Measurements from ENCODE around the gene MTRR. TPM values are rescaled to one million over a fixed set of nuclear protein-coding genes. Genes with fewer than 3 reads are reported as not detected.

MTRR gene
- total and polyA plus RNA-seq, 9 of the 15 experiments (the other 6 are each of a cell fraction or from before 2014, with no cell fraction given): 39.3 to 84.6 (median 66.2) TPM

DNA sequence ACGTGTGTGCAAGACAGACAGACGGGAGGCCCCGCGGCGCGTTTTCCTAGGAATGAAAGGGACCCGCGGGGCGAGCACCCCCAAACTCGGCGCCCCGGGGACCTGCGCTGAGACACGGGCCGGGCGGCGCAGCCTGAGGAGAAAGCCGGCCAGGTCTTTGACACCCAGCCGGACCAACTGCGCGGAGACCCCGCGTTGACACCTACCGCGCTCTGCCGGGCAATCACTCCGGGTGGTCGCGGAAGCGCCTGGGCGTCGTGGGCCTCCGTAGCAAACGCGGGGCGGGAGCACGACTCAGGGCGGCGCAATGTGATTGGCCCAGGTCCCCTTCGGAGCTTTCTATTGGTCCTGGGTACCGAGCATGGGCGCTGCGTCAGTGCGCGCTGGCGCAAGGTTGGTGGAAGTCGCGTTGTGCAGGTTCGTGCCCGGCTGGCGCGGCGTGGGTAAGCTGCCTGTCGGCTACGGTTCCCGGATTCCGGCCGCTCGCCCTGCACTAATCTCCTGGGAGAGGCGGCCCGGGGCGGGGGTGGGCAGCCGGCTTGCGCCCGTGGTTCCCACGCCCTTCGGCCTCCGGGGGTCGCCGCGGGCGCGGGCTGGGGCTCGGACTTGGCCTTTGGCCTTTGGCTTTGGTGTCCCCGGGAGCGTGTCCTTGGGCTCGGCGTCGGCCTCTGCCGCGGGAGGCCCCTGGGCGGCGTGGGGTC lies at the start of gene MTRR, which contains the start of gene FASTKD3 (continued):
- peak; percentile 81 for TF ChIP-seq HNRNPLL (IDR thresholded peaks at IDR 0.05; ENCODE audit: low read depth, low read length, poor library complexity, severe bottlenecking)
- no peak for TF ChIP-seq BRCA1 (IDR thresholded peaks at IDR 0.05)
- TF ChIP-seq BRCA1 (CRISPR knock-in tag; IDR thresholded peaks at IDR 0.05): no peak
- no peak for TF ChIP-seq MYNN (IDR thresholded peaks at IDR 0.05)
- TF ChIP-seq MYNN (CRISPR knock-in tag; IDR thresholded peaks at IDR 0.05): 0 out of 2 replicates have a peak, but pooled peaks have one; percentile 41
- TF ChIP-seq, protein P1, sequence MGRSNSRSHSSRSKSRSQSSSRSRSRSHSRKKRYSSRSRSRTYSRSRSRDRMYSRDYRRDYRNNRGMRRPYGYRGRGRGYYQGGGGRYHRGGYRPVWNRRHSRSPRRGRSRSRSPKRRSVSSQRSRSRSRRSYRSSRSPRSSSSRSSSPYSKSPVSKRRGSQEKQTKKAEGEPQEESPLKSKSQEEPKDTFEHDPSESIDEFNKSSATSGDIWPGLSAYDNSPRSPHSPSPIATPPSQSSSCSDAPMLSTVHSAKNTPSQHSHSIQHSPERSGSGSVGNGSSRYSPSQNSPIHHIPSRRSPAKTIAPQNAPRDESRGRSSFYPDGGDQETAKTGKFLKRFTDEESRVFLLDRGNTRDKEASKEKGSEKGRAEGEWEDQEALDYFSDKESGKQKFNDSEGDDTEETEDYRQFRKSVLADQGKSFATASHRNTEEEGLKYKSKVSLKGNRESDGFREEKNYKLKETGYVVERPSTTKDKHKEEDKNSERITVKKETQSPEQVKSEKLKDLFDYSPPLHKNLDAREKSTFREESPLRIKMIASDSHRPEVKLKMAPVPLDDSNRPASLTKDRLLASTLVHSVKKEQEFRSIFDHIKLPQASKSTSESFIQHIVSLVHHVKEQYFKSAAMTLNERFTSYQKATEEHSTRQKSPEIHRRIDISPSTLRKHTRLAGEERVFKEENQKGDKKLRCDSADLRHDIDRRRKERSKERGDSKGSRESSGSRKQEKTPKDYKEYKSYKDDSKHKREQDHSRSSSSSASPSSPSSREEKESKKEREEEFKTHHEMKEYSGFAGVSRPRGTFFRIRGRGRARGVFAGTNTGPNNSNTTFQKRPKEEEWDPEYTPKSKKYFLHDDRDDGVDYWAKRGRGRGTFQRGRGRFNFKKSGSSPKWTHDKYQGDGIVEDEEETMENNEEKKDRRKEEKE (IDR thresholded peaks at IDR 0.05; ENCODE audit: borderline replicate concordance in 1 of 2, control insufficient read depth in 1 of 2, low read depth in 2 of 2, low read length in 1 of 2): no peak
- TF ChIP-seq, protein P2, sequence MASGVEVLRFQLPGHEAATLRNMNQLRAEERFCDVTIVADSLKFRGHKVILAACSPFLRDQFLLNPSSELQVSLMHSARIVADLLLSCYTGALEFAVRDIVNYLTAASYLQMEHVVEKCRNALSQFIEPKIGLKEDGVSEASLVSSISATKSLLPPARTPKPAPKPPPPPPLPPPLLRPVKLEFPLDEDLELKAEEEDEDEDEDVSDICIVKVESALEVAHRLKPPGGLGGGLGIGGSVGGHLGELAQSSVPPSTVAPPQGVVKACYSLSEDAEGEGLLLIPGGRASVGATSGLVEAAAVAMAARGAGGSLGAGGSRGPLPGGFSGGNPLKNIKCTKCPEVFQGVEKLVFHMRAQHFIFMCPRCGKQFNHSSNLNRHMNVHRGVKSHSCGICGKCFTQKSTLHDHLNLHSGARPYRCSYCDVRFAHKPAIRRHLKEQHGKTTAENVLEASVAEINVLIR (CRISPR knock-in tag; IDR thresholded peaks at IDR 0.05): peak; percentile 80
- TF ChIP-seq, protein P3, sequence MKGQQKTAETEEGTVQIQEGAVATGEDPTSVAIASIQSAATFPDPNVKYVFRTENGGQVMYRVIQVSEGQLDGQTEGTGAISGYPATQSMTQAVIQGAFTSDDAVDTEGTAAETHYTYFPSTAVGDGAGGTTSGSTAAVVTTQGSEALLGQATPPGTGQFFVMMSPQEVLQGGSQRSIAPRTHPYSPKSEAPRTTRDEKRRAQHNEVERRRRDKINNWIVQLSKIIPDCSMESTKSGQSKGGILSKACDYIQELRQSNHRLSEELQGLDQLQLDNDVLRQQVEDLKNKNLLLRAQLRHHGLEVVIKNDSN (CRISPR knock-in tag; IDR thresholded peaks at IDR 0.05): no peak; the same call in 1 of the 2 replicates
- TF ChIP-seq EP400 (IDR thresholded peaks at IDR 0.05): peak; percentile 90
- peak; percentile 42; the same call in 1 of the 2 replicates for TF ChIP-seq ESRRA (IDR thresholded peaks at IDR 0.05; ENCODE audit: borderline replicate concordance, low read depth)
- TF ChIP-seq LARP7 (IDR thresholded peaks at IDR 0.05): no peak
- TF ChIP-seq, protein P4, sequence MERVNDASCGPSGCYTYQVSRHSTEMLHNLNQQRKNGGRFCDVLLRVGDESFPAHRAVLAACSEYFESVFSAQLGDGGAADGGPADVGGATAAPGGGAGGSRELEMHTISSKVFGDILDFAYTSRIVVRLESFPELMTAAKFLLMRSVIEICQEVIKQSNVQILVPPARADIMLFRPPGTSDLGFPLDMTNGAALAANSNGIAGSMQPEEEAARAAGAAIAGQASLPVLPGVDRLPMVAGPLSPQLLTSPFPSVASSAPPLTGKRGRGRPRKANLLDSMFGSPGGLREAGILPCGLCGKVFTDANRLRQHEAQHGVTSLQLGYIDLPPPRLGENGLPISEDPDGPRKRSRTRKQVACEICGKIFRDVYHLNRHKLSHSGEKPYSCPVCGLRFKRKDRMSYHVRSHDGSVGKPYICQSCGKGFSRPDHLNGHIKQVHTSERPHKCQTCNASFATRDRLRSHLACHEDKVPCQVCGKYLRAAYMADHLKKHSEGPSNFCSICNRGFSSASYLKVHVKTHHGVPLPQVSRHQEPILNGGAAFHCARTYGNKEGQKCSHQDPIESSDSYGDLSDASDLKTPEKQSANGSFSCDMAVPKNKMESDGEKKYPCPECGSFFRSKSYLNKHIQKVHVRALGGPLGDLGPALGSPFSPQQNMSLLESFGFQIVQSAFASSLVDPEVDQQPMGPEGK (CRISPR knock-in tag; IDR thresholded peaks at IDR 0.05; ENCODE audit: borderline replicate concordance): no peak
- TF ChIP-seq STAT5B (CRISPR knock-in tag; IDR thresholded peaks at IDR 0.05): no peak
- TF ChIP-seq BRD9 (IDR thresholded peaks at IDR 0.05; ENCODE audit: low read depth, partially characterized antibody): no peak
- TF ChIP-seq, protein P5, sequence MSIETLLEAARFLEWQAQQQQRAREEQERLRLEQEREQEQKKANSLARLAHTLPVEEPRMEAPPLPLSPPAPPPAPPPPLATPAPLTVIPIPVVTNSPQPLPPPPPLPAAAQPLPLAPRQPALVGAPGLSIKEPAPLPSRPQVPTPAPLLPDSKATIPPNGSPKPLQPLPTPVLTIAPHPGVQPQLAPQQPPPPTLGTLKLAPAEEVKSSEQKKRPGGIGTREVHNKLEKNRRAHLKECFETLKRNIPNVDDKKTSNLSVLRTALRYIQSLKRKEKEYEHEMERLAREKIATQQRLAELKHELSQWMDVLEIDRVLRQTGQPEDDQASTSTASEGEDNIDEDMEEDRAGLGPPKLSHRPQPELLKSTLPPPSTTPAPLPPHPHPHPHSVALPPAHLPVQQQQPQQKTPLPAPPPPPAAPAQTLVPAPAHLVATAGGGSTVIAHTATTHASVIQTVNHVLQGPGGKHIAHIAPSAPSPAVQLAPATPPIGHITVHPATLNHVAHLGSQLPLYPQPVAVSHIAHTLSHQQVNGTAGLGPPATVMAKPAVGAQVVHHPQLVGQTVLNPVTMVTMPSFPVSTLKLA (conservative IDR thresholded peaks at IDR 0.05): peak; percentile 90 to 93
- TF ChIP-seq ZBTB1 (CRISPR knock-in tag; IDR thresholded peaks at IDR 0.05; ENCODE audit: borderline replicate concordance, low read depth): 0 out of 2 replicates have a peak, but pooled peaks have one; percentile 57
- TF ChIP-seq SETDB1 (IDR thresholded peaks at IDR 0.05; ENCODE audit: low read length): no peak

Measured in K562 (cell line).